Fibroblast of villous mesenchyme (primary cell): ENCODE data around the gene TMEM164. TPM values are rescaled to one million over a fixed set of nuclear protein-coding genes. Genes with fewer than 3 reads are reported as not detected.
A peak's percentile ranks its signal among the peaks of the same experiment; 100 is the strongest.

Experiments used
- DNase-seq: peaks from one replicate; pipeline ENCODE4 v3.0.0-alpha.2; 2010; ENCODE audit warnings: low read depth
- H3K4me3 ChIP-seq: 2 replicates; pipeline ENCODE4 v1.5.1; 2011; ENCODE audit warnings: low read depth, mild to moderate bottlenecking, low read length
- total RNA-seq: library from RNA; depleted of rRNA; stranded (reverse); fragments of >200 nt; gene quantifications from 2 replicates; pipeline ENCODE4 v1.2.3, GENCODE V29; 2012
- TF ChIP-seq, protein P1 (sequence below): IDR thresholded peaks from 2 replicates; pipeline ENCODE4 v1.5.1; 2012; ENCODE audit warnings: low read depth, mild to moderate bottlenecking, low read length; ENCODE audit not compliant: insufficient read depth

TMEM164 gene
- total RNA-seq, 1 donor, result 11.7 TPM

DNA sequence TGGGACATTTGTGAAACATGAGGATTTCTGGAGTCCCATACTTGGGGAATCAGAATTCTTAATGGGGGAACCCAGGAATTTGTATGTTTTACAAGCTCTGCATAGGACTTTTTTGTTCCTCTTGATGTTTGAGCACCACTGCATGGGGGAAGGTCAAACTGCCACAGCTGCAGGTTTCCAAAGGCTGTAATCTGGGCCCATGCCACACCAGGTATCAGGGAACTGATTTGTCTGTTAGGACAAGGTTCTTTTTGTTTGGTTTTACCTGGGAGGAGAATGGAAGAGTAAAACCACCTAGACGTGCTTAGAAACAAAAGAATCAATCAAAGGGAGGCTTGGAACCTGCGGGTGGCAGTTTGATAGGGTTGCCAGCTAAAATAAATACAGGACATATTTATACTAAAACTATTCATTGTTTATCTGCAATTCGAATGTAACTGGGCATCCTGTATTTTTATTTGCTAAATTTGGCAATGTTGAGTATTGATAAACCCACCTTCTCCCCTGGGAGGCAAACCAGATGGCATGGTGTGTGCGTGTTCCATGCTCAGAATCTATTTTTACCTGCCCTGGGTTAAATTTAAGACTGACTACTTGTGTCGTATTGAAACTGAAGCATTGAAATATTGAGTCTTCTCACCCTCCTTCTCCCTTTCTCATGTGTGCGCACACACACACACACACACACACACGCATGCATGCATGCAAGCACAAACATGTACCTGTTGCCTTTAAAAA, 63.7 kb downstream of the TMEM164 start:
- no peak for DNase-seq

DNA sequence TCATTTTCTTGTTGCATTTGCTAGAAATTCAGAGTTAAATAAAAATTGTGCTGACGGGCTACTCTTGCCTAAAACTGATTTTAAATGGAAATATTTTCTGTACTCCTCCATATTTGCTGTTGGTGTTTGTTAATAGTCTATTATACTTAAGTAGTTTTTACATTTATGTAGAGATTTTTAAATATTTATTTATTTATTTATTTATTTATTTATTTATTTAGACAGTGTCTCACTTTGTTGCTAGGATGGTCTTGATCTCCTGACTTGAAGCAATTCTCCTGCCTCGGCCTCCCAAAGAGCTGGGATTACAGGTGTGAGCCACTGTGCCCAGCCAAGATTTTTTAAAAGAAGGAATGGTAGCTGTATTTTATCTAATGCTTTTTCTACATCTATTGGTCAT, 68.1 kb downstream of the TMEM164 start:
- TF ChIP-seq, protein P1, sequence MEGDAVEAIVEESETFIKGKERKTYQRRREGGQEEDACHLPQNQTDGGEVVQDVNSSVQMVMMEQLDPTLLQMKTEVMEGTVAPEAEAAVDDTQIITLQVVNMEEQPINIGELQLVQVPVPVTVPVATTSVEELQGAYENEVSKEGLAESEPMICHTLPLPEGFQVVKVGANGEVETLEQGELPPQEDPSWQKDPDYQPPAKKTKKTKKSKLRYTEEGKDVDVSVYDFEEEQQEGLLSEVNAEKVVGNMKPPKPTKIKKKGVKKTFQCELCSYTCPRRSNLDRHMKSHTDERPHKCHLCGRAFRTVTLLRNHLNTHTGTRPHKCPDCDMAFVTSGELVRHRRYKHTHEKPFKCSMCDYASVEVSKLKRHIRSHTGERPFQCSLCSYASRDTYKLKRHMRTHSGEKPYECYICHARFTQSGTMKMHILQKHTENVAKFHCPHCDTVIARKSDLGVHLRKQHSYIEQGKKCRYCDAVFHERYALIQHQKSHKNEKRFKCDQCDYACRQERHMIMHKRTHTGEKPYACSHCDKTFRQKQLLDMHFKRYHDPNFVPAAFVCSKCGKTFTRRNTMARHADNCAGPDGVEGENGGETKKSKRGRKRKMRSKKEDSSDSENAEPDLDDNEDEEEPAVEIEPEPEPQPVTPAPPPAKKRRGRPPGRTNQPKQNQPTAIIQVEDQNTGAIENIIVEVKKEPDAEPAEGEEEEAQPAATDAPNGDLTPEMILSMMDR, result no peak
- DNase-seq, result no peak
- no peak overlapping the region for H3K4me3 ChIP-seq

More for the DNA sequence above, 63.7 kb downstream of the TMEM164 start:
- H3K4me3 ChIP-seq, result no peak overlapping the region
- TF ChIP-seq, protein P1, result no peak

DNA sequence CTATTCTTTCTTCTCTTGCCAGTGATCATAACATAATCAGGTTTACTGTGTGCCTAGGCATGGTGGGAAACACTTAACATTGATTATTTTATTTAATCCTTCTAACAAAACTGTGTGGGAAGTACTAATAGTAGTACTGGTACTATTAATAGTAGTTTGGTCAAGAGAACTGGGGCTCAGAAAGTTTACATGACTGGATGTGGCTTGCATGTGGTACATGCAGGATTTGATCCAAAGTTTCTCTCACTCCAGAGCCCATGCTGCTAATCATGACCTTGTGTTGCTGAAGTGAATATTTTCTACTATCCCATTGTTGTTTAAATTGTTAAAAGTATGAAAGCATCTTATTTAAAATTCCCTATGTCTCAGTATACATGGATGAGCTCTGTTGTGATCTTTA, 78.4 kb downstream of the TMEM164 start:
- no peak for DNase-seq
- no peak overlapping the region for H3K4me3 ChIP-seq
- TF ChIP-seq, protein P1, result no peak

DNA sequence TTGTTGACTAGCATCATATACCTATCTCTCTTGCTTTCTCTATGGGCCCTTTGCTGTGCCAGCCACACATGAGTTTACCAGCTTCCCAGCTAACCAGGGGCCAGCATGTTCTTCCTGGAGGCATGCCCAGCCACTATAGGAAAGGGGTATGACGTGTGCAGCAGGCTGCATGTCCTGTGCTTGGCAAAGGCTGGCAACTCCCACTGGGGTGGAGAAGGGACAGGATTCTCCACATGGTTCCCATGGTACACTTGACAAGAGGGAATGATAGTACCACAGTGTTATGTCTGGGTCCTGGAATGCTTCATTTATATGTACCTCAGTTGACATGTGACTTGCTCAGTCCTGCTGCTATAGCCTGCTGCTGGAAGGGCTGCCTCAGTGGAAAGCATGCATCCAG, 78.8 kb downstream of the TMEM164 start:
- no peak overlapping the region for H3K4me3 ChIP-seq
- TF ChIP-seq, protein P1, result no peak
- peak; percentile 57 for DNase-seq

DNA sequence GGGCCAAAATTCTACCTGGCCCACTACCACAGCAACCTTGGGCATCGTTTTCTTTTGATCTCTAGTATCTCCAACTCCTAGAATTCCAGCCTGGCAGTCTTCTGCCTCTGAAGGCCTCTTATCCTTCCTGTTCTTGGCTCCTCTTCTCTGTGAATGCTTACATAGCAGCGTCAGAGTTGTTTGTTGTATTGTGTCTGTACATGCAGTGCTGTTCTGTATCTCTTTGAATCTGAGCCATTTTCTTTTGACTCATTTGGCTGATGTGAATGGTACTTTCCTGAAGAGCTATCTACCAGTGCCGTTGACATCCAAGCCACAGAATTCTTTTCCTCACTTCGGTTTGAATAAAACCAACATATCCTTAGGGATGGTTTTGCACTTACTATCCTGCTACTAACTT, 79.2 kb downstream of the TMEM164 start:
- DNase-seq, result peak; percentile 81

DNA sequence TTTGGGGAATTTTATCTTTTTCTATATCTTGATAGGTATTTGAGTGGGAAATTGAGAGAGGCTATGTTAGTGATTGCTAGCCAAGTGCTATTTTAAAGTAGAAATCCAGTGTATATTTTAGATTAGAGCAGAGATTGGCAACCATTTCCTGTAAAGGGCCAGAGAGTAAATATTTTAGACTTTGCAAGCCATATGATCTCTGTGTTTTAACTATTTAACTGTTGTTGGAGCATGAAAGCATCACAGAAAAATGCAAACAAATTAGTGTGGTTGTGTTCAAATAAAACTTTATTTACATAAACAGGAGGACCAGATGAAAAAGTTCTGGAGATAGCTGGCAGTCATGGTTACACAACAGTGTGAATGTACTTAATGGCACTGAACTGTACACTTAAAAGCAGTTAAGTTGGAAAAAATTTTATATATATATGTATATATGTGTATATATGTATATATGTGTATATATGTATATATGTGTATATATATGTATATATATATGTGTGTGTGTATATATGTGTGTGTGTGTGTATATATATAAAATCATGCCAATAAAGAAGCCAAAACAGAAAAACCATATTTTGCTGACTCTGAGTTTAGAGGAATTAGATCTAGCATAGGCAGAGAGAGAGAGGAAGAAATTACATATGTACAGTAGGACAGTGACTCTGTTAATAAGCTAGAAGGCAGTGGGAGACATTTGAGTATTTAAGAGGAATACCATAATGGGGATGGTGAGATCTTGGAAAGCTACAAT, 83.4 kb downstream of the TMEM164 start:
- no peak overlapping the region for H3K4me3 ChIP-seq
- TF ChIP-seq, protein P1, result no peak
- DNase-seq, result peak; percentile 88

More for the DNA sequence above, 79.2 kb downstream of the TMEM164 start:
- TF ChIP-seq, protein P1, result no peak
- no peak overlapping the region for H3K4me3 ChIP-seq
